ENCODE measurements around the gene EOLA1.

- TF ChIP-seq CTCF (IDR thresholded peaks at IDR 0.05; ENCODE audit: borderline replicate concordance, extremely low read depth, low read length, poor library complexity, severe bottlenecking) (no peak), EZH2 (IDR thresholded peaks at IDR 0.05; ENCODE audit: borderline replicate concordance, low read depth, low read length, severe bottlenecking) (no peak)
Observed at GRCh38 chrX:149499766-149500165, 41.0 kb upstream of the EOLA1 start.
